Fibroblast of skin of left quadriceps (primary cell): Measurements from ENCODE around the gene PHF21B.
"Not testable (repeated sequence)": the region's sequence is repeated elsewhere in the genome, so short reads cannot be mapped to it uniquely, and the experiment has no call there.

Source experiments
- DNase-seq, 2 experiments: peaks; one replicate each; pipeline ENCODE4 v3.0.0-alpha.2; 2013; ENCODE audit warnings: low read depth in 2 of 2

Gene PHF21B

GRCh38 chr22:44918166-44918924 is 91.5 kb downstream of the PHF21B start:
- no peak for DNase-seq

- DNase-seq = no peak
These were observed 92.2 kb downstream of the PHF21B start for GRCh38 chr22:44917372-44918165.

GRCh38 chr22:44916281-44917231 is 93.2 kb downstream of the PHF21B start:
- DNase-seq = no peak

- no peak for DNase-seq
These were observed 94.4 kb downstream of the PHF21B start for GRCh38 chr22:44915441-44915840.

GRCh38 chr22:44914026-44914721 is 95.6 kb downstream of the PHF21B start:
- DNase-seq = no peak

- DNase-seq = no peak
These were observed 96.4 kb downstream of the PHF21B start for GRCh38 chr22:44913198-44913983.

GRCh38 chr22:44909241-44909640 is 100.6 kb downstream of the PHF21B start:
- no peak for DNase-seq

- no peak for DNase-seq
These were observed 101.8 kb downstream of the PHF21B start for GRCh38 chr22:44907765-44908737.

- no peak for DNase-seq
These were observed 102.7 kb downstream of the PHF21B start for GRCh38 chr22:44906999-44907644.

- DNase-seq = no peak
These were observed 103.4 kb downstream of the PHF21B start for GRCh38 chr22:44906248-44906936.

GRCh38 chr22:44904492-44905152 is 105.2 kb downstream of the PHF21B start:
- DNase-seq = not testable (repeated sequence)

- DNase-seq = not testable (repeated sequence)
These were observed 106.6 kb downstream of the PHF21B start for GRCh38 chr22:44903164-44903563.

GRCh38 chr22:44901301-44901700 is 108.5 kb downstream of the PHF21B start:
- no peak for DNase-seq

GRCh38 chr22:44898236-44898635 is 111.6 kb downstream of the PHF21B start:
- no peak for DNase-seq

GRCh38 chr22:44895296-44896055 is 114.3 kb downstream of the PHF21B start:
- DNase-seq = no peak

GRCh38 chr22:44894782-44895181 is 115.0 kb downstream of the PHF21B start:
- no peak for DNase-seq

GRCh38 chr22:44894321-44894720 is 115.5 kb downstream of the PHF21B start:
- DNase-seq = no peak
